ENCODE measurements around the gene TH.

GRCh38 chr11:2200957-2201519 lies 29.4 kb upstream of the TH start:
- TF ChIP-seq TAF1 (IDR thresholded peaks at IDR 0.05; ENCODE audit: low read depth) (no peak), POLR2AphosphoS5 (IDR thresholded peaks at IDR 0.05) (no peak), EZH2 (IDR thresholded peaks at IDR 0.05; ENCODE audit: borderline replicate concordance, insufficient read depth, low read length, poor library complexity, severe bottlenecking) (no peak), CTCF (IDR thresholded peaks at IDR 0.05; ENCODE audit: poor library complexity, severe bottlenecking) (no peak), EP300 (conservative IDR thresholded peaks at IDR 0.05; ENCODE audit: poor library complexity, severe bottlenecking) (no peak)
